CD14-positive monocyte (primary cell): ENCODE results near the gene CNGB1. TPM values are rescaled to one million over a fixed set of nuclear protein-coding genes. Genes with fewer than 3 reads are reported as not detected.

Experiments used
- DNase-seq, 3 donors: peaks; one replicate each; pipeline ENCODE4 v3.0.0-alpha.2; 2011 to 2022
- H2AFZ ChIP-seq: 2 replicates; pipeline ENCODE4 v1.6.0; 2012; ENCODE audit warnings: mild to moderate bottlenecking, low read depth, low read length, inconsistent platforms; ENCODE audit not compliant: insufficient read depth, poor library complexity, severe bottlenecking
- H3K27ac ChIP-seq, 2 donors: 1 replicate in 1 of 2; 2 replicates in 1 of 2; pipeline ENCODE4 v1.5.1; 2012 to 2013; ENCODE audit warnings: low read length in 2 of 2, control low read depth in 1 of 2, inconsistent platforms in 1 of 2, low read depth in 1 of 2, mild to moderate bottlenecking in 1 of 2
- H3K27me3 ChIP-seq, 2 donors: one replicate each; pipeline versions ENCODE4 v1.6.0 to v1.6.1; 2011 to 2013; ENCODE audit warnings: low read length in 2 of 2; ENCODE audit not compliant: control insufficient read depth in 2 of 2, insufficient read depth in 2 of 2
- H3K36me3 ChIP-seq, 2 donors: replicated peaks in 1 of 2; 1 replicate in 1 of 2; 2 replicates in 1 of 2; pipeline versions ENCODE4 v1.5.1 to v1.6.1; 2012 to 2013; ENCODE audit warnings: low read length in 2 of 2, control low read depth in 1 of 2, inconsistent platforms in 1 of 2, mild to moderate bottlenecking in 1 of 2; ENCODE audit not compliant: insufficient read depth in 2 of 2, control insufficient read depth in 1 of 2
- H3K4me1 ChIP-seq, 2 donors: 1 replicate in 1 of 2; 2 replicates in 1 of 2; pipeline versions ENCODE4 v1.5.1 to v1.6.1; 2012 to 2013; ENCODE audit warnings: low read length in 2 of 2, control low read depth in 1 of 2, inconsistent platforms in 1 of 2, mild to moderate bottlenecking in 1 of 2, moderate library complexity in 1 of 2; ENCODE audit not compliant: insufficient read depth in 2 of 2, control insufficient read depth in 1 of 2
- H3K4me2 ChIP-seq: replicated peaks from 2 replicates; pipeline ENCODE3; 2012; ENCODE audit warnings: low read length, moderate library complexity, mild to moderate bottlenecking; ENCODE audit not compliant: poor library complexity, severe bottlenecking; ENCODE audit errors: extremely low read depth
- H3K4me3 ChIP-seq, 3 experiments: fragments of 200-600 bp in 1 of 3; sonication (generic) in 1 of 3; replicated peaks in 1 of 3; 1 replicate in 2 of 3; 2 replicates in 1 of 3; pipeline ENCODE4 v1.5.1; 2011 to 2013; ENCODE audit warnings: low read length in 3 of 3, mild to moderate bottlenecking in 3 of 3, control low read depth in 2 of 3, low read depth in 2 of 3, inconsistent platforms in 1 of 3, moderate library complexity in 1 of 3
- H3K79me2 ChIP-seq: 2 replicates; pipeline ENCODE4 v1.6.0; 2012; ENCODE audit warnings: mild to moderate bottlenecking, control low read depth, inconsistent platforms, low read length, moderate library complexity; ENCODE audit not compliant: insufficient read depth
- H3K9ac ChIP-seq: 2 replicates; pipeline ENCODE4 v1.6.0; 2017; ENCODE audit warnings: low read length, mild to moderate bottlenecking; ENCODE audit not compliant: insufficient read depth, poor library complexity, severe bottlenecking
- H3K9me3 ChIP-seq, 2 donors: replicated peaks in 1 of 2; 1 replicate in 1 of 2; 2 replicates in 1 of 2; pipeline versions ENCODE4 v1.5.1 to v1.6.1; 2012 to 2013; ENCODE audit warnings: low read length in 2 of 2, control low read depth in 1 of 2; ENCODE audit not compliant: control insufficient read depth in 1 of 2, insufficient read depth in 1 of 2
- H4K20me1 ChIP-seq: 2 replicates; pipeline ENCODE4 v1.6.0; 2012; ENCODE audit warnings: mild to moderate bottlenecking, low read length, control low read depth, moderate library complexity; ENCODE audit not compliant: insufficient read depth
- H3K27ac Mint-ChIP-seq, 7 donors: one replicate each; pipeline ENCODE4 v1.8.0; 2020; ENCODE audit warnings: mild to moderate bottlenecking in 7 of 7, mixed read lengths in 7 of 7, moderate library complexity in 6 of 7, inconsistent platforms in 2 of 7
- H3K27me3 Mint-ChIP-seq, 3 donors: one replicate each; pipeline ENCODE4 v1.8.0; 2021 to 2022; ENCODE audit warnings: low read depth in 3 of 3, mild to moderate bottlenecking in 3 of 3, mixed read lengths in 3 of 3, moderate library complexity in 3 of 3, inconsistent platforms in 1 of 3
- H3K36me3 Mint-ChIP-seq, 2 donors: one replicate each; pipeline ENCODE4 v1.8.0; 2020; ENCODE audit warnings: mixed read lengths in 2 of 2, inconsistent platforms in 1 of 2, mild to moderate bottlenecking in 1 of 2
- H3K4me1 Mint-ChIP-seq: one replicate; pipeline ENCODE4 v1.8.0; 2020; ENCODE audit warnings: mild to moderate bottlenecking, mixed read lengths
- H3K4me3 Mint-ChIP-seq, 2 donors: one replicate each; pipeline ENCODE4 v1.8.0; 2020; ENCODE audit warnings: mild to moderate bottlenecking in 2 of 2, mixed read lengths in 2 of 2, moderate library complexity in 1 of 2
- H3K9me3 Mint-ChIP-seq, 7 donors: one replicate each; pipeline ENCODE4 v1.8.0; 2020 to 2022; ENCODE audit warnings: mixed read lengths in 7 of 7, mild to moderate bottlenecking in 6 of 7, moderate library complexity in 6 of 7, inconsistent platforms in 2 of 7
- CTCF ChIP-seq: fragments of 200-600 bp; IDR thresholded peaks from one replicate; pipeline ENCODE4 v1.8.0; 2022; ENCODE audit warnings: antibody characterized with exemption, mild to moderate bottlenecking
- WGBS: methylation state at CpG from one replicate; pipeline ENCODE4 v1.1.5; 2013; ENCODE audit warnings: missing lambda C conversion rate; ENCODE audit not compliant: insufficient coverage; 5-methylcytosine and 5-hydroxymethylcytosine counted together
- intact Hi-C, 2 donors: fragments of 100-400 bp; cut with micrococcal nuclease; formaldehyde crosslinking; loops; one replicate each; pipeline versions ENCODE4 v1.15.0 to v1.15.1; 2023
- polyA plus RNA-seq, 3 donors: library from polyadenylated mRNA; depleted of rRNA in 1 of 3; unstranded in 2 of 3; stranded (reverse) in 1 of 3; fragments of 300-500 nt in 2 of 3; fragments of >200 nt in 1 of 3; fragmentation: Illumina TruSeq in 2 of 3; gene quantifications; 1 replicate in 2 of 3; 2 replicates in 1 of 3; pipeline ENCODE4 v1.2.3, GENCODE V29; 2012 to 2021

The CNGB1 gene
- polyA plus RNA-seq, 3 donors = not detected

GRCh38 chr16:57994778-57995177 is 23.9 kb upstream of the CNGB1 start:
- H3K9me3 Mint-ChIP-seq = peaks cover 0 to 2% (median 0%) of the 10 kb centered on the region in 7 donors
- peak; percentile 78 to 83 (median 79) for DNase-seq

GRCh38 chr16:57994361-57994760 is 23.4 kb upstream of the CNGB1 start:
- WGBS = 94% methylated on average over 3 of the region's 4 CpGs
- Histone ChIP-seq H3K4me3 (peak overlapping the region in 1 of 3 experiments; percentile 34), H3K4me2 (peak overlapping the region; percentile 36), H3K27ac (peak overlapping the region in 1 of 2 donors; percentile 55), H3K4me1 (peaks cover 44 to 52% of the 10 kb centered on the region in 2 donors), H3K79me2 (peaks cover 47% of the 10 kb centered on the region), H3K36me3 (peaks cover 27 to 36% of the 10 kb centered on the region in 2 donors), H2AFZ (no peak overlapping the region), H3K9ac (no peak overlapping the region), H4K20me1 (peaks cover 70% of the 10 kb centered on the region), H3K9me3 (no peaks in the 10 kb centered on the region), H3K27me3 (no peaks in the 10 kb centered on the region)
- Mint-ChIP-seq H3K27me3 (no peaks in the 10 kb centered on the region), H3K36me3 (peaks cover 30 to 43% of the 10 kb centered on the region in 2 donors), H3K27ac (peak overlapping the region in 3 of 7 donors; percentile 30 to 63 (median 60)), H3K4me3 (no peak overlapping the region), H3K4me1 (peaks cover 54% of the 10 kb centered on the region), H3K9me3 (peaks cover 0 to 2% (median 0%) of the 10 kb centered on the region in 7 donors)
- TF ChIP-seq CTCF = no peak
- DNase-seq = no peak
- intact Hi-C loops = no loop called here

More at GRCh38 chr16:57994778-57995177, 23.9 kb upstream of the CNGB1 start:
- Histone ChIP-seq H3K9me3 (no peaks in the 10 kb centered on the region), H3K4me3 (peak overlapping the region in 1 of 3 experiments; percentile 34), H4K20me1 (peaks cover 72% of the 10 kb centered on the region), H3K4me1 (peaks cover 48 to 56% of the 10 kb centered on the region in 2 donors), H3K4me2 (peak overlapping the region; percentile 36), H3K79me2 (peaks cover 47% of the 10 kb centered on the region), H3K36me3 (peaks cover 27 to 36% of the 10 kb centered on the region in 2 donors), H2AFZ (no peak overlapping the region), H3K9ac (no peak overlapping the region), H3K27me3 (no peaks in the 10 kb centered on the region), H3K27ac (peak overlapping the region in 1 of 2 donors; percentile 55)
- WGBS = 0% methylated on average over 3 of the region's 4 CpGs
- Mint-ChIP-seq H3K4me3 (no peak overlapping the region), H3K27ac (peak overlapping the region in 4 of 7 donors; percentile 9 to 63 (median 45)), H3K27me3 (no peaks in the 10 kb centered on the region), H3K4me1 (peaks cover 58% of the 10 kb centered on the region), H3K36me3 (peaks cover 30 to 43% of the 10 kb centered on the region in 2 donors)
- intact Hi-C loops = no loop called here
- TF ChIP-seq CTCF = peak; percentile 65
